NB4 (cell line): Measurements from ENCODE around the gene RNASEL.

Experiments used
- POLR2A ChIP-seq: IDR thresholded peaks from 2 replicates; pipeline ENCODE4 v1.6.1; 2011; ENCODE audit warnings: mild to moderate bottlenecking; ENCODE audit not compliant: insufficient read length; ENCODE audit errors: extremely low read depth
- TF ChIP-seq, protein P1 (sequence below): IDR thresholded peaks from one replicate; pipeline ENCODE4 v1.5.1; 2012; ENCODE audit warnings: low read depth, low read length
- TF ChIP-seq, protein P2 (sequence below): IDR thresholded peaks from 2 replicates; pipeline ENCODE4 v1.6.1; 2011; ENCODE audit warnings: low read depth, low read length

DNA sequence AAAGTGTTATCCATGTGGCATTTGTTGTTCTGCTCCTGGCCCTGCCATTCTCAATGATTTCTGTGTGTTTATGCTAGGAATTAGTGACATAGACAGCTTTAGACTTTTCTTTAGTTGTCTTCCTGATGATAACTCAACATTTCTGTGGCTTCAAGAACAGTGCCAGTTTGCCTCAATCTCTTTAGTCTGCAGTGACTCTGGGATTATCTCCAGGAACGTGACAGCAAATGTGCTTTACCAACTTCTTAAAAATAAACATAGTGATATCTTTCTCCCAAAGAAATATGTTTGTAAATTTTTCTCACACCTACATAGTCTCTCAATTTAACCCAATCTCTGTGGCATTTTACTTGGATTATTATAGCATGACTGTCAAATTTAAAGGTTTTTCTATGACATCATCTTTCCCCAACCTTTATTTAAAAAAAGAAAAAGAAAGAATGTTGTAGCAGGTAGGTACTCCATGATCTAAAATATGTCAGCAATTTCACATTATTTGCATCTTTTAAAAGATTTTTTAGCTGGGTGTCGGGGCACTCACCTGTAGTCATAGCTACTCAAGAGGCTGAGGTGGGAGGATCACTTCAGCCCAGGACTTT lies 24.6 kb downstream of the RNASEL start:
- TF ChIP-seq, protein P1, sequence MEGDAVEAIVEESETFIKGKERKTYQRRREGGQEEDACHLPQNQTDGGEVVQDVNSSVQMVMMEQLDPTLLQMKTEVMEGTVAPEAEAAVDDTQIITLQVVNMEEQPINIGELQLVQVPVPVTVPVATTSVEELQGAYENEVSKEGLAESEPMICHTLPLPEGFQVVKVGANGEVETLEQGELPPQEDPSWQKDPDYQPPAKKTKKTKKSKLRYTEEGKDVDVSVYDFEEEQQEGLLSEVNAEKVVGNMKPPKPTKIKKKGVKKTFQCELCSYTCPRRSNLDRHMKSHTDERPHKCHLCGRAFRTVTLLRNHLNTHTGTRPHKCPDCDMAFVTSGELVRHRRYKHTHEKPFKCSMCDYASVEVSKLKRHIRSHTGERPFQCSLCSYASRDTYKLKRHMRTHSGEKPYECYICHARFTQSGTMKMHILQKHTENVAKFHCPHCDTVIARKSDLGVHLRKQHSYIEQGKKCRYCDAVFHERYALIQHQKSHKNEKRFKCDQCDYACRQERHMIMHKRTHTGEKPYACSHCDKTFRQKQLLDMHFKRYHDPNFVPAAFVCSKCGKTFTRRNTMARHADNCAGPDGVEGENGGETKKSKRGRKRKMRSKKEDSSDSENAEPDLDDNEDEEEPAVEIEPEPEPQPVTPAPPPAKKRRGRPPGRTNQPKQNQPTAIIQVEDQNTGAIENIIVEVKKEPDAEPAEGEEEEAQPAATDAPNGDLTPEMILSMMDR: no peak
- TF ChIP-seq, protein P2, sequence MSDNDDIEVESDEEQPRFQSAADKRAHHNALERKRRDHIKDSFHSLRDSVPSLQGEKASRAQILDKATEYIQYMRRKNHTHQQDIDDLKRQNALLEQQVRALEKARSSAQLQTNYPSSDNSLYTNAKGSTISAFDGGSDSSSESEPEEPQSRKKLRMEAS: no peak
- TF ChIP-seq POLR2A: no peak
